HUES64 (cell line): Measurements from ENCODE around the gene RASSF5.

ENCODE experiments used
- H3K27ac ChIP-seq: 2 replicates; pipeline ENCODE4 v1.7.0; 2013; ENCODE audit warnings: low read depth, low read length, inconsistent platforms
- H3K27me3 ChIP-seq: 2 replicates; pipeline ENCODE4 v1.6.1; 2013; ENCODE audit warnings: mild to moderate bottlenecking, low read length; ENCODE audit not compliant: insufficient read depth
- H3K36me3 ChIP-seq: 2 replicates; pipeline ENCODE4 v1.6.1; 2013; ENCODE audit warnings: mild to moderate bottlenecking, low read length; ENCODE audit not compliant: insufficient read depth
- H3K4me1 ChIP-seq: 2 replicates; pipeline ENCODE4 v1.6.1; 2013; ENCODE audit warnings: mild to moderate bottlenecking, low read length, moderate library complexity; ENCODE audit not compliant: insufficient read depth
- H3K4me3 ChIP-seq: 2 replicates; pipeline ENCODE4 v1.5.1; 2013; ENCODE audit warnings: mild to moderate bottlenecking, low read length, moderate library complexity
- H3K9ac ChIP-seq: 2 replicates; pipeline ENCODE4 v1.6.1; 2013; ENCODE audit warnings: mild to moderate bottlenecking, low read depth, low read length
- H3K9me3 ChIP-seq: 2 replicates; pipeline ENCODE4 v1.6.1; 2013; ENCODE audit warnings: low read depth, low read length; ENCODE audit not compliant: insufficient read depth
- WGBS: fragments of 150-250, 120-280 bp; methylation state at CpG from one replicate; pipeline ENCODE4 v1.1.7; 2013; ENCODE audit warnings: missing lambda C conversion rate; 5-methylcytosine and 5-hydroxymethylcytosine counted together

The RASSF5 gene

GRCh38 chr1:206517784-206518183 is 10.5 kb downstream of the RASSF5 start:
- Histone ChIP-seq H3K4me3 (no peak overlapping the region), H3K9me3 (no peaks in the 10 kb centered on the region), H3K4me1 (no peaks in the 10 kb centered on the region), H3K9ac (no peak overlapping the region), H3K36me3 (no peaks in the 10 kb centered on the region), H3K27ac (no peak overlapping the region), H3K27me3 (no peaks in the 10 kb centered on the region)
- WGBS, result 88% methylated on average over 8 of the region's 8 CpGs

- no peak overlapping the region for H3K4me3 ChIP-seq
- H3K36me3 ChIP-seq, result no peaks in the 10 kb centered on the region
- 91% methylated on average over 18 of the region's 18 CpGs for WGBS
- no peaks in the 10 kb centered on the region for H3K9me3 ChIP-seq
- no peak overlapping the region for H3K9ac ChIP-seq
- no peaks in the 10 kb centered on the region for H3K27me3 ChIP-seq
- no peak overlapping the region for H3K27ac ChIP-seq
- no peaks in the 10 kb centered on the region for H3K4me1 ChIP-seq
These were observed 10.9 kb downstream of the RASSF5 start for GRCh38 chr1:206518206-206518605.

- Histone ChIP-seq H3K9ac (no peak overlapping the region), H3K36me3 (no peaks in the 10 kb centered on the region), H3K4me3 (no peak overlapping the region), H3K27me3 (no peaks in the 10 kb centered on the region), H3K27ac (no peak overlapping the region), H3K4me1 (no peaks in the 10 kb centered on the region), H3K9me3 (no peaks in the 10 kb centered on the region)
- 93% methylated on average over 6 of the region's 6 CpGs for WGBS
These were observed 11.4 kb downstream of the RASSF5 start for GRCh38 chr1:206518743-206519142.

- Histone ChIP-seq H3K9me3 (no peaks in the 10 kb centered on the region), H3K9ac (no peak overlapping the region), H3K4me3 (no peak overlapping the region), H3K27me3 (no peaks in the 10 kb centered on the region), H3K27ac (no peak overlapping the region), H3K36me3 (no peaks in the 10 kb centered on the region), H3K4me1 (no peaks in the 10 kb centered on the region)
- 90% methylated on average over 5 of the region's 5 CpGs for WGBS
These were observed 13.8 kb downstream of the RASSF5 start for GRCh38 chr1:206521127-206521526.

DNA sequence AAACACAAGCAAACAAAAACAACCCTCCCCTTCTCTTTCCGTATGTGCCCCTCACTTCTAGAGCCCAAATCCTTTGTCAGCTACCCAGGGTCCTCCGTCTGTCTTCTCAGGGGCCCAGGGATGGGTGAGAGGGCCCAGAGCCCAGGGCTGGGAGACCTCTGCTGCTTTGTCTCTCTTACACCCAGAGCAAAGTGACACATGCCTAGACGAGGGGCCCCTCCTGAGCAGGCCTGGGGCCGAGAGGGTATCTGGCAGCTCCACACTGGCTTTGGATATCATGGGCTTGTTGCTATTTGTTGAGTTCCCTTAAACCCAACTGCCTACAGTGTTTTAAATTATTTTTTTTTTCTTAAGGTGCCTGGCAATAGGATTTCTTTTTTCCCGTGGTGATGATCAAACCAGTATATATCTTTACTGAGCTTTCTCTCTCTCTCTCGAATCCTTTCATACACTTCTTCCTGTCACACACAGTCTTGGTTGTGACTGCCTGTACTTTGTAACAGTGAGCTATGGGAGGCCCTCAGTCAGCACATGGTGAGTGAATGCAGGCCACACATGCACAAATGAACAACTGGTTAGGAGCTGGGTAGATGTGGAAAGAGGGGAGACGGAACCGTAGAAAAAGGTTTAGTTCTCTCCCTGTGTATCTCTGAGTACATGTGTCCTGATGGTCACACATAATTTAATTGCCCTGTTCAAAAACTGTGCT is 14.5 kb downstream of the RASSF5 start:
- Histone ChIP-seq H3K27ac (no peak overlapping the region), H3K9me3 (no peaks in the 10 kb centered on the region), H3K9ac (no peak overlapping the region), H3K4me3 (no peak overlapping the region), H3K36me3 (no peaks in the 10 kb centered on the region), H3K27me3 (no peaks in the 10 kb centered on the region), H3K4me1 (no peaks in the 10 kb centered on the region)
- WGBS, result 84% methylated on average over 8 of the region's 8 CpGs

- H3K4me1 ChIP-seq, result no peaks in the 10 kb centered on the region
- no peak overlapping the region for H3K4me3 ChIP-seq
- H3K9me3 ChIP-seq, result no peaks in the 10 kb centered on the region
- H3K36me3 ChIP-seq, result no peaks in the 10 kb centered on the region
- H3K9ac ChIP-seq, result no peak overlapping the region
- H3K27ac ChIP-seq, result no peak overlapping the region
- H3K27me3 ChIP-seq, result no peaks in the 10 kb centered on the region
- WGBS, result 86% methylated on average over 3 of the region's 5 CpGs
These were observed 17.5 kb downstream of the RASSF5 start for GRCh38 chr1:206524739-206525364.

DNA sequence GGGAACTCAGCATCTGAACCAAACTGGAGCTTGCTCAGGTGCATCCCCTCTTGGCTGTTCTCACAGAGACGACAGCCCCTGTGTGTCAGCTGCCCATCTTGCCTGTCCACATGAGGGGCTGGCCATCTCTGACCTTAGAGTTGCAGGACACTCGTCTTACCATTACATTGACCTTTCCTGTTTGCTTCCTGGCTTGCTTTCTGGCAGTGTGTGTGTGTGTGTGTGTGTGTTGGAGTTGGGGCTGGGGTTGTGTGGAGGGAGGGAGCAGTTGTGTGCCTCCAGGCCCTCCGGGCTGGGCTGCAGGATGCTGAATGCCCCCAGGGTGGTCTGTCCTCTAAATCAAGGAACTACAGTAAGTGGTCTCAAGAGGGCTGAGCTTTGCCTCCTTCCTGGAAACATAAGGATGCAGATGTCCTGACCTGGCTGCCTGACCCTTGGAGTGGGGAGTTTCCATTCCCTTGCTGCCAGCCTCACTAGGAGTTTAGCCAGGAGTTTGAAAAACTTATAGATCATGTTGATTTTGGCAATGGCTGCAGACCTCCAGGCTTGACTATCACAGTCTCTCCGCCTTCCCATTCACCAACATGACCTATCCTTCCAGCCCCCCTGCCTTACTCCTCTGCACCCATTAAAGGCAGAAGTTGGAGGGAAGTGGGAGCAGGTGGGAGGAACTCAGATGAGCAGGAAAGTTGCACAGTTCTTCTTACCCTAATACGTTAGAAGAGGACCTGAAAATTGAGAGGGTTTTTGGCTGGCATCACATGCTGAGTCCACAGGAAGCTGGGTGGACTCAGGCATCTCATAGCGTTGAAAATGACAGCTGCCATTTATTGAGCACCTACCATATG is 19.0 kb downstream of the RASSF5 start:
- H3K27ac ChIP-seq, result no peak overlapping the region
- 79% methylated on average over 5 of the region's 6 CpGs for WGBS
- H3K9me3 ChIP-seq, result no peaks in the 10 kb centered on the region
- H3K4me1 ChIP-seq, result no peaks in the 10 kb centered on the region
- no peak overlapping the region for H3K4me3 ChIP-seq
- no peaks in the 10 kb centered on the region for H3K36me3 ChIP-seq
- no peak overlapping the region for H3K9ac ChIP-seq
- no peaks in the 10 kb centered on the region for H3K27me3 ChIP-seq

- no peaks in the 10 kb centered on the region for H3K27me3 ChIP-seq
- no peaks in the 10 kb centered on the region for H3K9me3 ChIP-seq
- no peaks in the 10 kb centered on the region for H3K36me3 ChIP-seq
- 96% methylated on average over 7 of the region's 7 CpGs for WGBS
- H3K9ac ChIP-seq, result no peak overlapping the region
- H3K4me1 ChIP-seq, result no peaks in the 10 kb centered on the region
- no peak overlapping the region for H3K27ac ChIP-seq
- H3K4me3 ChIP-seq, result no peak overlapping the region
These were observed 22.1 kb downstream of the RASSF5 start for GRCh38 chr1:206529425-206529824.

DNA sequence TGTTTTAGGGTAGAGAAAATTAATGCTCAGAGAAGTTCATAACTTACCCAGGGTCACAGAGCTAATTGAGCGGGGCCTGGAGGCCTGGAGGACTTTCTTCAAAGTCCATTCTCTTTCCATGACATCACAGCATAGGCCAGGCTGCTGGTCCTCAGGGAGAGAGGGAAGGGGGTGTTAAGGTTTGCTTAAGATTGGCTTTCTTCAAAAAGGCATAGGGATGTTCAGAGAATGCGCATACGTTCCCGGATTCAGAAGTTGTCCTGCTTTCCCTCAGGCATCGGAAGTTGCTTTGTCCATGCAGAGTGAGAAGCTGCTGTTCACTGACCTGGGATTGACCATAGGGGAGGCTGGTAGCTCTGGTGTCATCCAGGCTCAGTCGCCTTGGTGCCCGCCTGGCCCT is 25.0 kb downstream of the RASSF5 start:
- WGBS, result 84% methylated on average over 6 of the region's 7 CpGs
- Histone ChIP-seq H3K27me3 (no peaks in the 10 kb centered on the region), H3K4me1 (no peaks in the 10 kb centered on the region), H3K36me3 (no peaks in the 10 kb centered on the region), H3K9ac (no peak overlapping the region), H3K27ac (no peak overlapping the region), H3K4me3 (no peak overlapping the region), H3K9me3 (no peaks in the 10 kb centered on the region)

DNA sequence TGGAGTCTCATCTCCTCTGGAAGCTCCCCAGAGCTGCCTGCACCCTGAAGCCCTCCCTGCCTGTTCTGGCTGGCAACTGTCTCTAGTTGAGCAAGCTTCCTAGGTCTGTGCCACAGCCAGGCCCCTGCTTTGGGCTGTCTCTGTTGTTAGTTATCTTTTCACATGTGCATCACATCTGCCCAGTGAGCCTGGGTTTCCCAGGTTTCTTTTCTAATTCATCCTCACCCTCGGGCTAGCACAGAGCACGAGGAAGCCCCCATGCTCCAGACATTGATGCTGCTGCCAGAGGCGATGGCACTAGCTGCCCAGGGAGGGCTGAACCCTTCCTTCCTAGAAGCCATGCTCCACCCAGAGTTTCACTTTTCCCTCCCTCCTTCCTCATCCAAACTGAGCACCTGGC is 27.2 kb downstream of the RASSF5 start:
- no peaks in the 10 kb centered on the region for H3K4me1 ChIP-seq
- H3K36me3 ChIP-seq, result no peaks in the 10 kb centered on the region
- H3K9ac ChIP-seq, result no peak overlapping the region
- no peak overlapping the region for H3K4me3 ChIP-seq
- H3K27me3 ChIP-seq, result no peaks in the 10 kb centered on the region
- no peak overlapping the region for H3K27ac ChIP-seq
- H3K9me3 ChIP-seq, result no peaks in the 10 kb centered on the region
- WGBS, result 89% methylated on average over 3 of the region's 3 CpGs

DNA sequence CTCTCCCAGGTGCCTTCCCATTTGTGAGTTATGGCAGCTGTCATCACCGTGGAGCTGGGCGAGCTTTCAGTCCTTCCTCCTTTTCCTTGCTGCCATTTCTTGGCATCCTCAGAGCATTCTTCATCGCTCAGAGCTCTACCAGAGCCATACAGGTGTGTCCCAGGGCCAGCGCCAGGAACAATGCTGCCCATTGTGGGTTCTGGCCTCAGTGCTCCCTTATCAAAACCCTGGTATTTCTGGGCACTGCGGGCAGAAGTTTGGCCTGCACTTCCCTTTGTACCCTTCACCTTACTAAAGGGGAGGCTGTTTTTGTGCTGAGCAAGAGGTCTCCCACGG is 28.5 kb downstream of the RASSF5 start:
- H3K9ac ChIP-seq, result no peak overlapping the region
- no peak overlapping the region for H3K4me3 ChIP-seq
- H3K27me3 ChIP-seq, result no peaks in the 10 kb centered on the region
- 87% methylated on average over 6 of the region's 6 CpGs for WGBS
- no peaks in the 10 kb centered on the region for H3K4me1 ChIP-seq
- no peaks in the 10 kb centered on the region for H3K36me3 ChIP-seq
- H3K9me3 ChIP-seq, result no peaks in the 10 kb centered on the region
- no peak overlapping the region for H3K27ac ChIP-seq
